ENCODE results near the gene RAI14.

GRCh38 chr5:34694012-34694411 lies 37.9 kb downstream of the RAI14 start:
- TF ChIP-seq CTCF (IDR thresholded peaks at IDR 0.05) (no peak), POLR2A (IDR thresholded peaks at IDR 0.05) (no peak)

Measured in right lobe of liver (tissue), 4 donors.